Measurements from ENCODE around the gene HIPK4. TPM values are rescaled to one million over a fixed set of nuclear protein-coding genes. Genes with fewer than 3 reads are reported as not detected.

HIPK4 gene
- total RNA-seq, 4 donors from 2014 or later: 0.39 to 0.60 TPM; not detected in 2

DNA sequence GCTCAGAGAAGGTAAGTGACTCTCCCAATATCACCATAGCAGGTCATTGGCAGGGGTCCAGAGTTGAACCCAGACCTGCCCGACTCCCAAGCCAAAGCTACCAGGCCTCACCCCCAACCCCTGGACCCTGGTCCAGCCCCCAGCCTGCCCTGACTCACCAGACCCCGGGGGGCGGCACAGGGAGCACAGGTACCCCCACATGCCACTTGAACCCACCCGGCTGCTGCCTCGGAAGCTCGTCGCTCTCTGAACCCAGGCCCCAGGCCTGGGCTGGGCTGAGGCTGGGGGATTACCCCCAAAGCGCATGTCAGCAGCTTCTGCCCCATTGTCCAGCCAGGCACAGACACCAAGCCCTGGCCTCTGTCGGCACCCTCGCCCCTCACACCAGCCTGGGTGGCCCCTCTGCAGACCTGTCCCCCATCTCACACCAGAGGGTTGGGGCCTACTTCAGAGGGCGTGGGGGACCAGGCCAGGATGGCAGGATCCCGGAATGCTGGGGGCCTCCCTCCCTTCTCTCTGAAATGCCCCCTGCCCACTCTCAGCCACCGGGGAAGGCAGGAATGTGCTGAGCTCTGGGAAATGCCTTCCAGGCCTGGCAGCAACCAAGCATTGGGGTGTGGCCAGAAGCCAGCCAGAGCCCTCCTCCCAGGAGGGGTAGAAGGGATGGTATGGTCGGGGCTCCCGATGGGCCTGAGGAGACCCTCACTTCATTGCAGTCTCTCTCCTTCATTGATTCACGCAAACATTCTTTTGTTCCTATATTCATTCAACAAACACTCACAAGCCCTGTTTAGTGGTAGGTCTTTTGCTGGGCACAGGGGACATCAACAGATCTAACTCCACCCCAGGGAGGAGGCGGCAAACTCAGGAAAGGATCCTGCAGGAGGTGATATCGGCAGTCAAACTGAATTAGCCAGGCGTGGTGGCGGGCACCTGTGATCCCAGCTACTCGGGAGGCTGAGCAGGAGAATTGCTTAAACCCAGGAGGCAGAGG, 24.9 kb upstream of the HIPK4 start:
- H3K4me1 ChIP-seq: peaks cover 0 to 38% (median 0%) of the 10 kb centered on the region in 4 donors
- H3K36me3 ChIP-seq: no peaks in the 10 kb centered on the region
- peak overlapping the region in 3 of 4 donors; percentile 58 to 95 (median 95) for H3K27ac ChIP-seq
- H3K4me3 ChIP-seq: peak overlapping the region in 3 of 4 donors; percentile 3 to 41 (median 21)
- 58 to 63% methylated on average over 15 to 20 of the region's 21 CpGs for WGBS, 2 donors
- no peak for DNase-seq (ENCODE audit: low spot score in 2 of 2)
- peaks cover 0 to 7% of the 10 kb centered on the region in 2 donors for H3K27me3 ChIP-seq
- TF ChIP-seq, protein P1, sequence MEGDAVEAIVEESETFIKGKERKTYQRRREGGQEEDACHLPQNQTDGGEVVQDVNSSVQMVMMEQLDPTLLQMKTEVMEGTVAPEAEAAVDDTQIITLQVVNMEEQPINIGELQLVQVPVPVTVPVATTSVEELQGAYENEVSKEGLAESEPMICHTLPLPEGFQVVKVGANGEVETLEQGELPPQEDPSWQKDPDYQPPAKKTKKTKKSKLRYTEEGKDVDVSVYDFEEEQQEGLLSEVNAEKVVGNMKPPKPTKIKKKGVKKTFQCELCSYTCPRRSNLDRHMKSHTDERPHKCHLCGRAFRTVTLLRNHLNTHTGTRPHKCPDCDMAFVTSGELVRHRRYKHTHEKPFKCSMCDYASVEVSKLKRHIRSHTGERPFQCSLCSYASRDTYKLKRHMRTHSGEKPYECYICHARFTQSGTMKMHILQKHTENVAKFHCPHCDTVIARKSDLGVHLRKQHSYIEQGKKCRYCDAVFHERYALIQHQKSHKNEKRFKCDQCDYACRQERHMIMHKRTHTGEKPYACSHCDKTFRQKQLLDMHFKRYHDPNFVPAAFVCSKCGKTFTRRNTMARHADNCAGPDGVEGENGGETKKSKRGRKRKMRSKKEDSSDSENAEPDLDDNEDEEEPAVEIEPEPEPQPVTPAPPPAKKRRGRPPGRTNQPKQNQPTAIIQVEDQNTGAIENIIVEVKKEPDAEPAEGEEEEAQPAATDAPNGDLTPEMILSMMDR (IDR thresholded peaks at IDR 0.05): no peak
- TF ChIP-seq POLR2A (IDR thresholded peaks at IDR 0.05): no peak
- TF ChIP-seq EP300 (IDR thresholded peaks at IDR 0.05): peak in 1 of 2 donors; percentile 62
- no peaks in the 10 kb centered on the region for H3K9me3 ChIP-seq

DNA sequence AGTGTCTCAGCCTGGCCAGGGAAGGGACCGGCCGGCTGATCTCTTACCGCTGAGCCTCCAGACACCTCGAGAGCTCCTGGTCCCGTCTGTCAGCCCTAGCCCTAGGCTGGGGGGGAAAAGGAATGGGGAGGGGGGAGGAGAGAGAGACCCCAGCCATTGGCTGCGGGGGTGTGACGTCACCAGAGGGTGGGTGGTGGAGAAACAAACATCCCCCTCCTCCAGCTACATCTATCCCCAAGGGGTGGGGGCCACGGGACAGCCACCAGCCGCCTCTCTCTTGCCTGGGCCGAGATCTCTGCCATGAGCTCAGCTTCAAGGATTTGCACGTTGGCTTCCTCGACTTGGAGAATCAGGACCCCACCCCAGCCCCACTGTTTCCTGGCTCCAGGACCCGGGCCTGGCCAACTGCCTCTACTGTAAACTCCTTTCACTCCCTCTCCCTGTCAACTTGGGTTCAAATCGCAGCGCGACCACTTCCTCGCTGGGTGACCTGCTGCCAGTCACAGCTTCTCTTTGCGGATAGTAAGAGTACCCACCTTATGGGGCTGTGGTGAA, 23.4 kb upstream of the HIPK4 start, which contains the start of gene PRX:
Gene PRX, minus strand, starts transcription at position 88 of the 555 bp plus-strand sequence. CDS start 5,446 bp downstream, outside the sequence.
- H3K4me3 ChIP-seq: peak within 1 kb of the TSS; percentile 16 to 41 (median 19)
- WGBS, 2 donors: 19 to 25% methylated on average over 18 of the region's 18 CpGs
- no peaks in the 10 kb centered on the region for H3K36me3 ChIP-seq
- peaks cover 0 to 7% of the 10 kb centered on the region in 2 donors for H3K27me3 ChIP-seq
- peaks cover 0 to 38% (median 0%) of the 10 kb centered on the region in 4 donors for H3K4me1 ChIP-seq
- no peaks in the 10 kb centered on the region for H3K9me3 ChIP-seq
- TF ChIP-seq, protein P1 (IDR thresholded peaks at IDR 0.05): no peak
- TF ChIP-seq EP300 (IDR thresholded peaks at IDR 0.05): peak in 1 of 2 donors; percentile 83
- peak; percentile 36 to 73 for TF ChIP-seq POLR2A (IDR thresholded peaks at IDR 0.05)
- H3K27ac ChIP-seq: peak within 1 kb of the TSS; percentile 74 to 95 (median 88)
- DNase-seq (ENCODE audit: low spot score in 2 of 2): no peak

DNA sequence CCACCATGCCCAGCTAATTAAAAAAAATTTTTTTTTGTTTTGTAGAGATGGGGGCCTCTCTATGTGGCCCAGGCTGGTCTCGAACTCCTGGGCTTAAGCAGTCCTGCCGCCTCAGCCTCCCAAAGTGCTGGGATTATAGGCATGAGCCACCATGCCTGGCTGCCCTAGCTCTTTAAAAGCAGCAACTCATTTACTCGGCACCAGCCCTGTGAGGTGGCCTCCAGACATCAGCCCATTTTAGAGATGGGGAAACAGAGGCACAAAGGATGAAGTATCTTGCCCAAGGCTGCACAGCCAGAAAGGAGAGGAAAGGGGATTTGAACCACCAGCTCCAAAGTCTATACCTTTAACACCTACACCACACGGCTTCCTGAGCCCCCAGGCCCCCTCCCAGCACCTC, 22.9 kb upstream of the HIPK4 start:
- DNase-seq (ENCODE audit: low spot score in 2 of 2): no peak
- Histone ChIP-seq H3K27ac (peak overlapping the region; percentile 74 to 95 (median 78)), H3K4me3 (peak overlapping the region in 3 of 4 donors; percentile 17 to 39 (median 21)), H3K27me3 (peaks cover 0 to 7% of the 10 kb centered on the region in 2 donors), H3K36me3 (no peaks in the 10 kb centered on the region), H3K9me3 (no peaks in the 10 kb centered on the region), H3K4me1 (peaks cover 0 to 35% (median 0%) of the 10 kb centered on the region in 4 donors)
- WGBS, 2 donors: 55 to 71% methylated on average over 4 of the region's 4 CpGs
- TF ChIP-seq EP300 (IDR thresholded peaks at IDR 0.05) (no peak), POLR2A (IDR thresholded peaks at IDR 0.05) (no peak)
- TF ChIP-seq, protein P1 (IDR thresholded peaks at IDR 0.05): no peak

DNA sequence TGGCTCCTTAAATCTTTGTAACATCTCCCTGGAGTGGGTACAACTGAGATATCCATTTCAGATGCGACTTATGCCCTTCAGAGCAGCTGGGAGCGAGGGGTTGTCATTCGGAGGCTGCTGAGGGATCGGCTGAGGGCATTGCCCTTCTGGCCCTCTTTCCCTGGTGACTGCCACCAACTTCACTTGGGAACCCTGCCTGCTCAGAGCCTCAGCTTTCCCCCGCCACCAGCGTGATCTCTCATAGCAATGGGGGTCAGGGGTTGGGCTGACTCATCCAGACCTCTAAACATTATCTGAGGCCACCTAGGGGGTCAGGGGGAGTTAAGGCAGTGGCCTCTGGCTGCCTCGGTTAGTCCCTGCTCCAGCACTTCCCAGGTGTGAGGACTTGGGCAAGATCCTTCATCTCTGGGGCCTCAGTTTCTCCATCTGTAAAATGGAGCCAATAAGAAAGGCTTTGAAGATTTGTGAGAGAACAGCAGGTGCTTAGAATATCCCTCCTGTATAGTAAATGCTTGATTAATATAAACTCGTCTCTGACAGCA, 22.0 kb upstream of the HIPK4 start:
- H3K4me3 ChIP-seq: peak overlapping the region; percentile 16 to 39 (median 19)
- peaks cover 0 to 27% (median 0%) of the 10 kb centered on the region in 4 donors for H3K4me1 ChIP-seq
- no peak for DNase-seq (ENCODE audit: low spot score in 2 of 2)
- H3K36me3 ChIP-seq: no peaks in the 10 kb centered on the region
- peak overlapping the region; percentile 74 to 95 (median 78) for H3K27ac ChIP-seq
- H3K9me3 ChIP-seq: no peaks in the 10 kb centered on the region
- TF ChIP-seq, protein P1 (IDR thresholded peaks at IDR 0.05): no peak
- TF ChIP-seq EP300 (IDR thresholded peaks at IDR 0.05) (no peak), POLR2A (IDR thresholded peaks at IDR 0.05) (no peak)
- WGBS, 2 donors: 54 to 65% methylated on average over 8 of the region's 8 CpGs
- peaks cover 0 to 7% of the 10 kb centered on the region in 2 donors for H3K27me3 ChIP-seq
